Vagina (tissue), 2 donors: ENCODE results near the gene CCT5.

Experiments used
- POLR2A ChIP-seq, 2 donors: fragments of 450-650 bp; IDR thresholded peaks; one replicate each; pipeline ENCODE4 v1.6.1; 2017; ENCODE audit warnings: antibody characterized with exemption in 2 of 2, mild to moderate bottlenecking in 2 of 2, moderate library complexity in 2 of 2
- POLR2AphosphoS5 ChIP-seq, 2 donors: sonication (generic); formaldehyde crosslinking; IDR thresholded peaks; one replicate each; pipeline ENCODE4 v1.9.0; 2017; ENCODE audit warnings: antibody characterized with exemption in 2 of 2, mild to moderate bottlenecking in 2 of 2, low read depth in 1 of 2; ENCODE audit not compliant: insufficient read depth in 1 of 2

DNA sequence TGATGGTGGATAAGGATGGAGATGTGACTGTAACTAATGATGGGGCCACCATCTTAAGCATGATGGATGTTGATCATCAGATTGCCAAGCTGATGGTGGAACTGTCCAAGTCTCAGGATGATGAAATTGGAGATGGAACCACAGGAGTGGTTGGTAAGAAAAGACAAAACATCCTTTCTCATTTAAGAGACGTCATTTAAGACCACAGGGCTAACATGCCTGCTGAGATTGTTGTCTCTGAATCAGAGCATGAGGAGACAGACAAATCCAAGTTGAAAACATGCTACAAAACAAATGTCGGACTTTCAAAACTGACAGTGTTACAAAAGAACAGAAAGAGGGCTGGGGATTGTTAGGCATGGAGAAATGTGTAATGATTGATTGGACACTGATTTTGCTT, 4.6 kb downstream of the CCT5 start:
- TF ChIP-seq POLR2AphosphoS5 (IDR thresholded peaks at IDR 0.05; ENCODE audit: insufficient read depth in 1 of 2, low read depth in 1 of 2) = no peak
- no peak for TF ChIP-seq POLR2A (IDR thresholded peaks at IDR 0.05)
